AG10803 (cell line): Measurements from ENCODE around the gene GPX7.
"Not testable (repeated sequence)": the region's sequence is repeated elsewhere in the genome, so short reads cannot be mapped to it uniquely, and the experiment has no call there.

Source experiments
- DNase-seq: peaks from one replicate; pipeline ENCODE4 v3.0.0; 2010; ENCODE audit warnings: low read depth
- H3K4me3 ChIP-seq: 2 replicates; pipeline ENCODE4 v1.5.1; 2011; ENCODE audit warnings: mild to moderate bottlenecking, low read length, control low read depth
- CTCF ChIP-seq: conservative IDR thresholded peaks from 2 replicates; pipeline ENCODE4 v1.5.1; 2011; ENCODE audit warnings: mild to moderate bottlenecking, low read length, control low read depth, inconsistent platforms

Gene GPX7

GRCh38 chr1:52574594-52574993 lies 27.6 kb upstream of the GPX7 start:
- TF ChIP-seq CTCF: no peak
- peak; percentile 95 for DNase-seq

GRCh38 chr1:52576074-52576473 lies 26.1 kb upstream of the GPX7 start:
- DNase-seq: no peak
- no peak overlapping the region for H3K4me3 ChIP-seq
- no peak for TF ChIP-seq CTCF

More at GRCh38 chr1:52574594-52574993, 27.6 kb upstream of the GPX7 start:
- H3K4me3 ChIP-seq: no peak overlapping the region

GRCh38 chr1:52578066-52578465 lies 24.1 kb upstream of the GPX7 start:
- not testable (repeated sequence) for DNase-seq, H3K4me3 ChIP-seq

- H3K4me3 ChIP-seq: no peak overlapping the region
- TF ChIP-seq CTCF: no peak
- peak; percentile 33 for DNase-seq
Measured at GRCh38 chr1:52579415-52579814, 22.8 kb upstream of the GPX7 start.

- no peak for TF ChIP-seq CTCF
- no peak overlapping the region for H3K4me3 ChIP-seq
- DNase-seq: no peak
Measured at GRCh38 chr1:52580283-52580682, 21.9 kb upstream of the GPX7 start.

- DNase-seq: no peak
- no peak overlapping the region for H3K4me3 ChIP-seq
- no peak for TF ChIP-seq CTCF
Measured at GRCh38 chr1:52582116-52582696, 20.0 kb upstream of the GPX7 start.

- no peak for TF ChIP-seq CTCF
- DNase-seq: peak; percentile 4
- H3K4me3 ChIP-seq: no peak overlapping the region
Measured at GRCh38 chr1:52585474-52585873, 16.7 kb upstream of the GPX7 start.

GRCh38 chr1:52588027-52588426 lies 14.1 kb upstream of the GPX7 start:
- DNase-seq: no peak
- no peak for TF ChIP-seq CTCF
- no peak overlapping the region for H3K4me3 ChIP-seq
